ENCODE results near the gene LRRC27.

DNA sequence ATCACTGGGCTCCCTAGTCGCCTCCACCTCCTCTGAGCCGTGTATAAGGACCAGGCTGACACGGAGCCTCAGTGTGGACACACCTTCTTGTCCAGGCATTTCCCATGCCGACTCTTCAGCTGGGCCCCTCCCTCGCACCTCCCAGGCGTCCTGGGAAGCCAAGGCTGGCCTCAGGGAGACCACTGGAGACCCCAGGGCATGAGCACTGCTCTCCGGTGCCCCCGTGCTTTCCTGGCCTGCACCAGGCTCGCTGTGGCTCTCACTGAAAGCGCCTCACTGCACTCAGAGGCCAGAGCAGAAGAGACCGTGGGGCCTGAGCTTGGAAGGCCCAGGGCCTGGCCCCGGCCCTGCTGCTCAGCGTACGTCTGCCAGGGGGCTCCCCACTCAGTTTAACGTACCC, 31.4 kb downstream of the LRRC27 start:
- TF ChIP-seq, protein P1, sequence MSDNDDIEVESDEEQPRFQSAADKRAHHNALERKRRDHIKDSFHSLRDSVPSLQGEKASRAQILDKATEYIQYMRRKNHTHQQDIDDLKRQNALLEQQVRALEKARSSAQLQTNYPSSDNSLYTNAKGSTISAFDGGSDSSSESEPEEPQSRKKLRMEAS (IDR thresholded peaks at IDR 0.05), result no peak
- TF ChIP-seq FOXM1 (IDR thresholded peaks at IDR 0.05; ENCODE audit: borderline replicate concordance, low read depth) (no peak), NFIC (IDR thresholded peaks at IDR 0.05) (no peak), YY1 (IDR thresholded peaks at IDR 0.05; ENCODE audit: low read depth) (no peak), CEBPB (IDR thresholded peaks at IDR 0.05) (no peak), TAF1 (IDR thresholded peaks at IDR 0.05; ENCODE audit: low read depth) (no peak), EGR1 (IDR thresholded peaks at IDR 0.05) (no peak), CREB1 (IDR thresholded peaks at IDR 0.05; ENCODE audit: low read depth) (no peak)
- TF ChIP-seq, protein P2, sequence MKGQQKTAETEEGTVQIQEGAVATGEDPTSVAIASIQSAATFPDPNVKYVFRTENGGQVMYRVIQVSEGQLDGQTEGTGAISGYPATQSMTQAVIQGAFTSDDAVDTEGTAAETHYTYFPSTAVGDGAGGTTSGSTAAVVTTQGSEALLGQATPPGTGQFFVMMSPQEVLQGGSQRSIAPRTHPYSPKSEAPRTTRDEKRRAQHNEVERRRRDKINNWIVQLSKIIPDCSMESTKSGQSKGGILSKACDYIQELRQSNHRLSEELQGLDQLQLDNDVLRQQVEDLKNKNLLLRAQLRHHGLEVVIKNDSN (IDR thresholded peaks at IDR 0.05), result no peak
- TF ChIP-seq, protein P3, sequence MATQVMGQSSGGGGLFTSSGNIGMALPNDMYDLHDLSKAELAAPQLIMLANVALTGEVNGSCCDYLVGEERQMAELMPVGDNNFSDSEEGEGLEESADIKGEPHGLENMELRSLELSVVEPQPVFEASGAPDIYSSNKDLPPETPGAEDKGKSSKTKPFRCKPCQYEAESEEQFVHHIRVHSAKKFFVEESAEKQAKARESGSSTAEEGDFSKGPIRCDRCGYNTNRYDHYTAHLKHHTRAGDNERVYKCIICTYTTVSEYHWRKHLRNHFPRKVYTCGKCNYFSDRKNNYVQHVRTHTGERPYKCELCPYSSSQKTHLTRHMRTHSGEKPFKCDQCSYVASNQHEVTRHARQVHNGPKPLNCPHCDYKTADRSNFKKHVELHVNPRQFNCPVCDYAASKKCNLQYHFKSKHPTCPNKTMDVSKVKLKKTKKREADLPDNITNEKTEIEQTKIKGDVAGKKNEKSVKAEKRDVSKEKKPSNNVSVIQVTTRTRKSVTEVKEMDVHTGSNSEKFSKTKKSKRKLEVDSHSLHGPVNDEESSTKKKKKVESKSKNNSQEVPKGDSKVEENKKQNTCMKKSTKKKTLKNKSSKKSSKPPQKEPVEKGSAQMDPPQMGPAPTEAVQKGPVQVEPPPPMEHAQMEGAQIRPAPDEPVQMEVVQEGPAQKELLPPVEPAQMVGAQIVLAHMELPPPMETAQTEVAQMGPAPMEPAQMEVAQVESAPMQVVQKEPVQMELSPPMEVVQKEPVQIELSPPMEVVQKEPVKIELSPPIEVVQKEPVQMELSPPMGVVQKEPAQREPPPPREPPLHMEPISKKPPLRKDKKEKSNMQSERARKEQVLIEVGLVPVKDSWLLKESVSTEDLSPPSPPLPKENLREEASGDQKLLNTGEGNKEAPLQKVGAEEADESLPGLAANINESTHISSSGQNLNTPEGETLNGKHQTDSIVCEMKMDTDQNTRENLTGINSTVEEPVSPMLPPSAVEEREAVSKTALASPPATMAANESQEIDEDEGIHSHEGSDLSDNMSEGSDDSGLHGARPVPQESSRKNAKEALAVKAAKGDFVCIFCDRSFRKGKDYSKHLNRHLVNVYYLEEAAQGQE (IDR thresholded peaks at IDR 0.05; ENCODE audit: low read depth), result no peak
